Uterus (tissue), 4 donors: ENCODE measurements around the gene VWA8. TPM values are rescaled to one million over a fixed set of nuclear protein-coding genes. Genes with fewer than 3 reads are reported as not detected.

Experiments
- DNase-seq, 2 donors: peaks; one replicate each; pipeline ENCODE4 v3.0.0-alpha.2; 2019 to 2020
- H3K27ac ChIP-seq, 2 donors: fragments of 200-600 bp; sonication (generic); 1 replicate in 1 of 2; 2 replicates in 1 of 2; pipeline ENCODE4 v1.5.1; 2016 to 2018
- H3K27me3 ChIP-seq, 2 donors: fragments of 200-600 bp; sonication (generic); one replicate each; pipeline ENCODE4 v1.5.1; 2018 to 2019; ENCODE audit warnings: control low read depth in 1 of 2
- H3K36me3 ChIP-seq, 2 donors: fragments of 200-600 bp; sonication (generic); one replicate each; pipeline ENCODE4 v1.5.1; 2019; ENCODE audit warnings: control low read depth in 1 of 2
- H3K4me1 ChIP-seq, 2 donors: fragments of 200-600 bp; sonication (generic); one replicate each; pipeline ENCODE4 v1.5.1; 2018 to 2019; ENCODE audit warnings: control low read depth in 1 of 2
- H3K4me3 ChIP-seq, 2 donors: fragments of 200-600 bp; sonication (generic); 1 replicate in 1 of 2; 2 replicates in 1 of 2; pipeline ENCODE4 v1.5.1; 2018 to 2019; ENCODE audit warnings: mild to moderate bottlenecking in 1 of 2
- H3K9me3 ChIP-seq, 2 donors: fragments of 200-600 bp; sonication (generic); one replicate each; pipeline ENCODE4 v1.5.1; 2019; ENCODE audit warnings: control low read depth in 1 of 2
- POLR2A ChIP-seq, 2 donors: fragments of 450-650 bp; IDR thresholded peaks; one replicate each; pipeline ENCODE4 v1.6.1; 2016; ENCODE audit warnings: antibody characterized with exemption in 2 of 2, mild to moderate bottlenecking in 1 of 2, moderate library complexity in 1 of 2
- intact Hi-C: fragments of 100-400 bp; cut with DNase I; formaldehyde crosslinking; loops from one replicate; pipeline ENCODE4 v1.15.1; 2023; ENCODE audit warnings: low total_unique reads
- total RNA-seq, 4 donors: library from RNA; depleted of rRNA in 3 of 4; stranded (reverse); fragments of >200 nt in 3 of 4; gene quantifications; one replicate each; pipeline versions ENCODE4 v1.1.0 to v1.2.4, GENCODE V29; 2014 to 2023
- TF ChIP-seq, protein P1 (sequence below), 4 experiments: fragments of 200-600 bp in 2 of 4; fragments of 450-650 bp in 2 of 4; sonication (generic) in 2 of 4; IDR thresholded peaks; one replicate each; pipeline ENCODE4 v1.5.1; 2016 to 2019; ENCODE audit warnings: antibody characterized with exemption in 4 of 4, mild to moderate bottlenecking in 2 of 4, moderate library complexity in 1 of 4
- donor health status: DM: yes; HTN: yes; CAD: no.

Gene VWA8
- total RNA-seq, 4 donors from 2014 or later, result 25.6 to 59.7 (median 37.5) TPM

DNA sequence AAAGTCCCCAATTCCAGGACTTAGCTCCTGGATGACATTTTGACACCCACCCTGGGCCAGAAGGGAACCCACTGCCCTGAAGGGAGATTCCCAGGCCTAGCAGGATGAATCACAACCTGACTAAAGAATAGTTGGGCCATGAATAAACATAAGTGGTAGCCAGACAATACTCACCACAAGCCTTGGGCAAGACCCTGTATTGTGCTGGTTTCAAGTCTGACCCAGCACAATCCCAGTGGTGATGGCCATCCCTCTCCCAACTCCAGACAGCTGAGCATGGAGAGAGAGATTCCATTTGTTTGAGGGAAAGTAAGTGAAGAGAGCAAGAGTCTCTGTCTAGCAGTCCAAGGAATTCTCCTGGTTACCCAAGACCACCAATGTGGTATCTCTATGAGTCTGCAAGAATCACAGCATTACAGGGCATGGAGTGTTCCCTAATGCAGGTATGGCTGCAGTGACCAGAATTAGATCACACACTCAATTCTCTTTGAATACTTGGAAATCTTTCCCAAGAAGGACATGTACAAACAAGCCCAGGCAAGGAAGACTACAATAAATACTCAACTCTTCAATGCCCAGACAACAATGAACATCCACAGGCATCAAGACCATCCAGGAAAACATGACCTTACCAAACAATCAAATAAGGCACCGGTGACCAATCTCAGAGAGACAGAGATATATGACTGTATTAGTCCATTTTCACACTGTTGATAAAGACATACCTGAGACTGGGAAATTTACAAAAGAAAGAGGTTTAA lies 158.0 kb downstream of the VWA8 start:
- no peak for TF ChIP-seq POLR2A (IDR thresholded peaks at IDR 0.05)
- TF ChIP-seq, protein P1, sequence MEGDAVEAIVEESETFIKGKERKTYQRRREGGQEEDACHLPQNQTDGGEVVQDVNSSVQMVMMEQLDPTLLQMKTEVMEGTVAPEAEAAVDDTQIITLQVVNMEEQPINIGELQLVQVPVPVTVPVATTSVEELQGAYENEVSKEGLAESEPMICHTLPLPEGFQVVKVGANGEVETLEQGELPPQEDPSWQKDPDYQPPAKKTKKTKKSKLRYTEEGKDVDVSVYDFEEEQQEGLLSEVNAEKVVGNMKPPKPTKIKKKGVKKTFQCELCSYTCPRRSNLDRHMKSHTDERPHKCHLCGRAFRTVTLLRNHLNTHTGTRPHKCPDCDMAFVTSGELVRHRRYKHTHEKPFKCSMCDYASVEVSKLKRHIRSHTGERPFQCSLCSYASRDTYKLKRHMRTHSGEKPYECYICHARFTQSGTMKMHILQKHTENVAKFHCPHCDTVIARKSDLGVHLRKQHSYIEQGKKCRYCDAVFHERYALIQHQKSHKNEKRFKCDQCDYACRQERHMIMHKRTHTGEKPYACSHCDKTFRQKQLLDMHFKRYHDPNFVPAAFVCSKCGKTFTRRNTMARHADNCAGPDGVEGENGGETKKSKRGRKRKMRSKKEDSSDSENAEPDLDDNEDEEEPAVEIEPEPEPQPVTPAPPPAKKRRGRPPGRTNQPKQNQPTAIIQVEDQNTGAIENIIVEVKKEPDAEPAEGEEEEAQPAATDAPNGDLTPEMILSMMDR (IDR thresholded peaks at IDR 0.05), result no peak
- no peaks in the 10 kb centered on the region for H3K36me3 ChIP-seq
- H3K9me3 ChIP-seq, result no peaks in the 10 kb centered on the region
- no peak overlapping the region for H3K4me3 ChIP-seq
- no peaks in the 10 kb centered on the region for H3K27me3 ChIP-seq
- no peaks in the 10 kb centered on the region for H3K4me1 ChIP-seq
- intact Hi-C loops, result no loop called here
- no peak overlapping the region for H3K27ac ChIP-seq
- DNase-seq, result no peak

DNA sequence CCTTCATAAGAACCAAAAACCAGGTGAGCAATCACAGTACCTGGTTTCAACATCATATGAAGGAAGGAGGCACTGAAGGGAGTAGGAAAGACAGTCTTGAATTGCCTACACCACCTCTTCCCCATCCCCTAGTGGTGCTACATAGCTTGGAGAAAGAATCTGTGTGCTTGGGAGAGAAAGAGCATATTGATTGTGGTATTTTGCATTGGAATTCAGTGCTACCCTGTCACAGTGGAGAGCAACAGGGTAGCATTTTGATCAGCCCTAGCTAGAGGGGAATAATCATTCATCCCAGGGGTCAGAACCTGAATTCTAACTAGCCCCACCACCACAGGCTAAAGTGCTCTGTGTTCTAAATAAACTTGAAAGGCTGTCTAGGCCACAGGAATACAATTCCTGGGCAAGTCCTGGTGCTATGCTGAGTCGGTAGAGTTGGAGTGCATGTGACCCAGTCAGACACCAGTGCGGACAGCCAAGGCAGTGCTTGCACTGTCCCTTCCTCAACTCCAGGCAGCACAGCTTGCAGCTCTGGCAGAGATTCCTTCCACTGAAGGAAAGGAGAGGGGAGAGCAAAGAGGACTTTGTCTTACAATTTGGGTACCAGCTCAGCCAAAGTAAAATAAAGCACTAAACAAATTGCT lies 158.7 kb downstream of the VWA8 start:
- no peak for DNase-seq
- intact Hi-C loops, result no loop called here
- Histone ChIP-seq H3K9me3 (no peaks in the 10 kb centered on the region), H3K4me3 (no peak overlapping the region), H3K36me3 (no peaks in the 10 kb centered on the region), H3K4me1 (no peaks in the 10 kb centered on the region), H3K27me3 (no peaks in the 10 kb centered on the region), H3K27ac (no peak overlapping the region)
- TF ChIP-seq, protein P1 (IDR thresholded peaks at IDR 0.05), result no peak
- no peak for TF ChIP-seq POLR2A (IDR thresholded peaks at IDR 0.05)

DNA sequence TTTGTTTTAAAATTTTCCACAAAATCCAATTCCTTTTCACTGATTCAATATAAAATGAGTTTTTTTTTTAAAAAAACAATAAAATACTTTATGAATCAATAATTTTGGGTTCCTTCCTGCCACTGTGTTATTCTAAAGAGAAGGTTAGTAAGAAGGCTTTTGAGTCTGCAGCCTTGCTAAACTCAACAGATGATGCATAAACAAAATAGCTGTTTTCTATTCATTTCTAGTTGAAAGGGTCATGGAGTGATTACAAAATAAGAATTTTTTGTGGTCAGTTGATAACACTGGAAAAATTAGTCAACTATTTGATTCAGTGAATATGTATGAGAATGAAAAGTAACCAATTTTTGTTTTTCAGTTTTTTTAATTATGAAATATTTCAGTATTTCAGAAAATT lies 169.9 kb downstream of the VWA8 start:
- Histone ChIP-seq H3K27me3 (no peaks in the 10 kb centered on the region), H3K4me1 (no peaks in the 10 kb centered on the region), H3K9me3 (no peaks in the 10 kb centered on the region), H3K4me3 (no peak overlapping the region), H3K27ac (no peak overlapping the region), H3K36me3 (no peaks in the 10 kb centered on the region)
- no peak for DNase-seq
- TF ChIP-seq, protein P1 (IDR thresholded peaks at IDR 0.05), result no peak
- TF ChIP-seq POLR2A (IDR thresholded peaks at IDR 0.05), result no peak
- intact Hi-C loops, result no loop called here

DNA sequence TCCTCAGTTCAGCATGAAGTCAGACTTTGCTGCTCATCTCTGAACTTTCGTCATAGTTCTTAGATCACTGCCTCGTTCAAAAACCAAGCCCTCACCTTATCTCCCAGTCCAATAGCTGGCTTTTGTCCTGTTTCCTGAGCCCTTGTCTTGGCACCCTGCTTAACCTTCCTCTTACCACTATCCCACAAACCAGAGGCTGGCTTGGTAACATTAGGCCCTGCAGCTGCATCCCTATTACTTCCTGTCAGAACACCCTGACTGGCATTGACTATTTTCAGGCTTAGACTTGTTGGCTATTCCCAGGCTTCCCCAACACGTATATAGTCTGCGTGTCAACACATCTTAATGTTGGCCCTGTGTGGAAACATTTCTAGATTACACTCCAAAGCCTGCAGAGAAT lies 172.4 kb downstream of the VWA8 start:
- Histone ChIP-seq H3K36me3 (no peaks in the 10 kb centered on the region), H3K27ac (no peak overlapping the region), H3K4me3 (no peak overlapping the region), H3K4me1 (no peaks in the 10 kb centered on the region), H3K27me3 (no peaks in the 10 kb centered on the region), H3K9me3 (no peaks in the 10 kb centered on the region)
- no peak for DNase-seq
- intact Hi-C loops, result no loop called here
- no peak for TF ChIP-seq POLR2A (IDR thresholded peaks at IDR 0.05)
- TF ChIP-seq, protein P1 (IDR thresholded peaks at IDR 0.05), result no peak

DNA sequence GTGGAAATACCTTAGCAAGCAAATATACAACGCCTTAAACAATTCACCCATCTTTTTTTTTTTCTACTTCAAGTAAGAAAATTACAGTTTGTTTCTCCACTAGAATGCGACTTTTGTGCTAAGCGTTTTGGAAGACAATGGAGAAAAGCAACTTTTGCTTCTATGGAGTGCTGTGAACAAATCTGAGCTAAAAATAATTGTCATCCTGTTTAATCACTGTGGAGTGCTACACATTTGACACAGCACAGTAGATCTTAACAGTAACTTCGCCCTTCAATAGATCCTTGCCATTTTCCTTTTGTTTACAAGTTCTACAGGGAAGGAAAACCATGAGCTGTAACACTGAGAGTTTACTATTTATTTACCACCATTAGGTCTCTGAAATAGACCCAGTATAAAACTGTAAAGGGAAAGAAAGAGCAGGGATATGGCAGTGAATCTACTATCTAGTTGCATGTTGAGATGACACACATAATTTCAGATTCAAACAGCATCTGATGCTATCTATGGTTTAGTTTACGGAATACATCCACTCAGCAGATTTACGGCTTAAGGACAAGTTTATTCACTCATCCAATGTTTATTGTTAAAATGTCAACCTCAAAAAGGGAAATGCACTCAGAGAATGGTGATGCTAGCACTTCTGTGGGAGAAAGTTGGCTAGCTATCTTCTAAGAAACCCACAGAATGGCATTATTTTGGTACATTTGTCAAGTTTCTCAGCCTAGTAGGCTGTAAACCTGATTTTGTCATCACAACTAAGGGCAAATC lies 175.3 kb downstream of the VWA8 start:
- Histone ChIP-seq H3K27ac (no peak overlapping the region), H3K27me3 (no peaks in the 10 kb centered on the region)
- intact Hi-C loops, result no loop called here

More for the DNA sequence above, 175.3 kb downstream of the VWA8 start:
- no peak for DNase-seq
- Histone ChIP-seq H3K4me3 (no peak overlapping the region), H3K9me3 (no peaks in the 10 kb centered on the region), H3K36me3 (no peaks in the 10 kb centered on the region), H3K4me1 (no peaks in the 10 kb centered on the region)
- TF ChIP-seq, protein P1 (IDR thresholded peaks at IDR 0.05), result no peak
- no peak for TF ChIP-seq POLR2A (IDR thresholded peaks at IDR 0.05)
